NCI-H2196 treated with DMSO at 0.1 percent for 48 hours (cell line): ENCODE data around the gene UBASH3B.

ENCODE experiments used
- DNase-seq: peaks from one replicate; lab custom pipeline; 2025; ENCODE audit not compliant: unreplicated experiment; lab: John Stamatoyannopoulos, UW

The UBASH3B gene

DNA sequence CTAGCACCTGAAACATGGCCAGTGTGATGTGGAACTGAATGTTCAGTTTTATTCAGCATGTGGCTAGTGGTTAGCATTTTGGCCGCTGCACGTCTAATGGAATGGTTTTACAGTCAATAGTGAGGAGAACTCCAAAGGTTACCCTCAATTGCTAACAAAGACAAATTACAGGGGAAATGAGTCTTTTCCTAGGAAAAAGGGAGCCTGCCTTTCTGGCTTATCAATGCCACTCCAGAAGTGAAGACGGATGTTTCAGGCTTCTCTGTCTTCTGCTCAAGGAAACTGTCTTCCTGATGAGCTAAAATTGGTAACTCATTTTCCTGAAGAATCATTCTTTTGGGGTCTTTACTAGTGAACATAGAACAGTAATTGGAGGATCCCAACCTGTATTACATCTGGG lies 98.5 kb downstream of the UBASH3B start:
- DNase-seq = no peak

DNA sequence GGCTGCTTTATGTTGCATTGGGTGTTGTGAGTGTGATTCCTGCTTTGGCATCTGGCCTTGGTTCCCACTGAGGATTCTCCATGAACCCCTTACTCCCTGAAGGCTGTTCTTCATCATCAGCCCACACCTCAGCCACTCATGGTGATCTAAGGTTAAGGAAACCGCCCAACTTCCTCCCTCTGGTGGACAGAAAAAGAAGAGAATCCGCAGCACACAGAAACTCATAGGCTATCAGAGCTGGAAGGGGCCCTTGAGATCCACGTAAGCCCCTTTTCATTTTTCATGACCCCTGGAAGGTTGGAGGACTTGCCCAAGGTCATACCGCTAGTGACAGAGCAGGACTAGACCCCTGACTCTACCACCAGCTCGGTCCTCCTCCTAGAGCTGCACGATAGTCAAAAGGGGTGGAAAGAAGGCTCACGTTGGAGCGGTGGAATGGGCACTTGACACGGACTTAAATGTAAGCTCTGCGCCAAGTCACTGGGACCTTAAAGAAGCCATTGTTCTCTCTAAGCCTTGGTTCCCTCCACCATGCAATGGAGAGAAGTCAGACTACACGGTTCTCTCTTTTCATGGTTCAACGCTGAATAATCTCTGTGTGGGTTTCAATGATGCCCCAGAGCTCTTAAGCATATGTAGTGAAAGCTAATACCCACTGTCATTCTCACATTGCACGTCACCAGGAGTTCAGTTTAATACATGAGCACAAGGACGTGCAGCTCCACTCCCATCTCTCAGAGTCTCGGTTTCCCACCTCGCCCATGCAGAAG lies 99.2 kb downstream of the UBASH3B start:
- no peak for DNase-seq

DNA sequence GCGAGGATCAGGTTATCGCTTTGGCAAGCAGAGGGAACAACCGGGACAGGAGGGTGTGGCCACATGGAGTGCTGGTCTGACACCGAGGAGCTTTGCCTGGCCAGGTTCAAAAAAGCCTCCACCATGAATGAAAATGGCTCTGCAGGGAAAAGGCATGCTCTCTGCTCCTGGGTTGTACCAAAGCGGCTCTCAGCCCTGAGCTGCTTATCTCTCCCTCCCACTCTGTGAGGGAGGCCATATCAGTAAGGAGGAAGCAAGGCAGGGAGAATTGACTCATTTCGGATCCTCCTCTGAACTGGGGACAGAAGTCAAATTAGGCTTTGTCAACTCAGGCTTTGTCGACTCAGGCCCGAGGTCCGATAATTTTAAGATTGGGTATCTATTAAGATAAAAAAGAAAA lies 99.9 kb downstream of the UBASH3B start:
- DNase-seq = no peak

DNA sequence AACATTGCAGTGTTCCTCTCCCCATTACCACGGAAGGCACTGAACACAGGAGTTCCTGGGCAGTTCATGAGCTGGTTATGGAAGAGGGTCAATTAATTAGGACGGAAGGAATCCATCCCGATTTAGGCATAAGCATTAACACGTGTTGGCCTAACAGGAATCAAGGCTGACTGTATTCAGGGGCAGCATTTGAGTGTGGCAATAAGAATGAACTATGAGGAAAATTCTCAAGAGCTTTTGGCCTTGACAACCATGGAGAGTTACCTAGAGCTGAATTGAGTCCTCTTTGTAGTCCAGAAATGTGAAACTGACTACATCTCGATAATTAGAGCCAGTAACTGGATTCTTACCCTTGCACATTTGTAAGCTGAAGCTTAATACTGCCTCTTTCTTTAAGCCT lies 100.4 kb downstream of the UBASH3B start:
- DNase-seq = no peak

DNA sequence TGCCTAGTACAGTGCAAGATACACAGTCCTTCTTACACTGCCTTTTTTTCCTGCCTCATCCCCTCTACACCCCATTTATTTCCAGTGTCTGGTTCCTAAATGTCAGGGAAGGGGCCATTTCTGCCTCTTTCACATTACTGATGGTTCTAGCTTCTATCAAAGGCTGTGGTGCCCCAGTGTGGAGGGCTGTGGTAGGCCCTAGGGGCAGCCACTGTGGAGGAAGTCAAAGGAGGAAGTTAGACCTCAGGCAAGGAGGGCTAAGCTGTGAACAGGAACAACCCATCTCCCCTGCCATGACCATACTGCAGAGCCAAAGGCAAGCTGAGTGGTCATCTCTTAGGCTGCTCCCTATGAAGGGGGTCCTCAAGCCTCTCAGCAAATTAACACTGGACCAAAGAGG lies 100.9 kb downstream of the UBASH3B start:
- DNase-seq = no peak

DNA sequence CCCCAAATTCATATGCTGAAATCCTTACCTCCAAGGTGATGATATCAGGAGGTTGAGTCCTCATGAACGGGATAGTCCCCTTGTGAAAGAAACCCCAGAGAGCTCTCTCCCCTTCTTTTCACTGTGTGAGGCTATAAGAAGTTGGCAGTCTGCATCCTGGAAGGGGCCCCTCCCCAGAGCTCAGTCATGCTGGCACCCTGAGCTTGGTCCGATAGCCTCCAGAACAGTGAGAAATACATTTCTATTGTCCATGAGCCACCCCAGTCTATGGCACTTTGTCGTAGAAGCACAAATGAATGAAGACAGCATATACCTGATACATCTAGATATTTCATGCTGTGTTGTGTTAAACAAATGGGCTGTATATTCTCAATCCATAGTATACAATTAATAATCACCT lies 101.7 kb downstream of the UBASH3B start:
- no peak for DNase-seq

DNA sequence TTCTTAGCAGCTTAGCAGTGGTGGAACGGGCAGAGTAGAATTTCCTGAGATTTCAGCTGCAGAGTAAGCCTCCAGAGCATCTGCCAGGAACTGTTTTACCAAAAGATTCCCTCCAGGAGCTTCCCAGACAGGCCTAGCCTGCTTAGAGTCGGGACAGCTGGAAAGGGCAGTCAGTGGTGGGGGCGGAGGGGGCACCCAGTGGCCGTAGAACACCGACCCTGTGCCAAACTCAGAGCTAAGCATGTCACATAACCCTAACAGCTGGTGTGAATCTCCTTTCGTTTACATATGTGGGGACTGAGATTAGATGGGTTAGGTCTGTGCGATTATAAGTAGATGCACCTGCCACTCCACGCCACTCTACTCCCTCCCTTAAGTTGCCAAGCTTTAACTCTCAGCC lies 102.8 kb downstream of the UBASH3B start:
- DNase-seq = peak; percentile 5

DNA sequence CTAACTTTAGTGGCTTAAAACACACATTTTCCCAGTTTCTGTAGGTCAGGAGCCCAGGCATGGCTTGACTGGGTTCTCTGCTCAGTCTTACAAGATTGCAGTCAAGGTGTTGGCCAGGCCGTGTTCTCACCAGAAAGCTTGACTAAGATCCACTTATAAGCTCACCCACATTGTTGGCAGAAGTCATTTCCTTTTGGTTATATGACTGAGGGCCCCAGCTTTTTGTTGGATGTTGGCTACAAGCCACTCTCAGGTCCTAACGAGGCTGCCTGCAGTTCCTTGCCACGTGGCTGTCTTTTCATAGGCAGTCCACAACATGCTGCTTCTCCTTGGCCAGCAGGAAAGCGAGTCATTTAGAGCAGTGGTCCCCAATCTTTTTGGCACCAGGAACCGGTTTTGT lies 103.5 kb downstream of the UBASH3B start:
- DNase-seq = peak; percentile 6

DNA sequence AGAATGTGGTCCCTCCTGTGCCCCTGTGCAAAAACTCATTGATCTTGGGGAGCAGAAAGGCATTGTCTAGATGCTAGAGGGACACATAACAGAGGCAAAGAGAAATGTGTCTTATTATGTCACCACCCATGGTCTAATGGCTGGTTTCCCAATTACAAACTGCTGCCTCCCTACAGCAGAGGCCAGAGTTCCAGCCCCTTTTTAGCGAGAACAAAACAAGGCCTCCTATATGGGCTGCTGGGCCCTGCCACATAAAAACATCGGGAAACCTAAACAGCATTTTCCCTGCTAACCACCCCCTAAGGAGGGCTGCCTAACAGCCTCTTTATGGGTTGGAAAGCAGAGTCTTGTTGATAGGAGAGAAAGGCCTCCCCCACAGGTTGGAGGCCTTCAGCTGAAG lies 107.6 kb downstream of the UBASH3B start:
- DNase-seq = no peak

DNA sequence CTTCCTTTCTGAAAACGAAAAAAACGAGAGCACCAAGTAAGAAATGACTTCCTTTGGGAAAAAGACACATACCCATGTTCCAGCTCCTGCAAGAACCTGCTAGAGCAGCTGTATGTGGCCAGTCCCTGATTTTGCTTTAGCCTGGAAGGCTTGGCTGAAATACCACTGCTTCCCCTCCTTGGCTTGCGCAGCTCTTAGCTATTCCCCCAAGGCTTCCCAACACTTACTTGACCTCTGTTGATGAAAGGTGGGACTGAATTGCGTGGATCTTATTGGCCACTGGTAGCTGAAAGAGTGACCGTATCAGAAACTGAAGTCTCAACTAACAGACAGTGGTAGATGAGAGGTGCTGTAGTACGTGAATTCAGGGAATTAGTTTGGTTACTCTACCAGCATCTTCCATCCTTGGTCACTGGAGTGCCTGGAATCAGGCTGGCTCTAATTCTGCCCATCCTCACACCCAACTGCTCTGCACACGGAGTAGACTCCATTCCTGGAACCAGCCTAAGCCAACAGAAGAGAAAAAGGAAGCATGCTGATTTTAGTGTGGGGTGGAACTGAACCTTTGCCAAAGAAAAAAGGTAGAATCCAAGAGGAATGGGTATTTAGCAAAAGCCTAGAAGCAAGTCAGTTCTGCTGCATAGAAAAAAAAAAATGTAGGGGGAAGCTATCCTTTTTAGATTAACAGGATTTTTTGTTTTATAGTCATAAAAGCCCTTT lies 109.0 kb downstream of the UBASH3B start:
- DNase-seq = no peak

DNA sequence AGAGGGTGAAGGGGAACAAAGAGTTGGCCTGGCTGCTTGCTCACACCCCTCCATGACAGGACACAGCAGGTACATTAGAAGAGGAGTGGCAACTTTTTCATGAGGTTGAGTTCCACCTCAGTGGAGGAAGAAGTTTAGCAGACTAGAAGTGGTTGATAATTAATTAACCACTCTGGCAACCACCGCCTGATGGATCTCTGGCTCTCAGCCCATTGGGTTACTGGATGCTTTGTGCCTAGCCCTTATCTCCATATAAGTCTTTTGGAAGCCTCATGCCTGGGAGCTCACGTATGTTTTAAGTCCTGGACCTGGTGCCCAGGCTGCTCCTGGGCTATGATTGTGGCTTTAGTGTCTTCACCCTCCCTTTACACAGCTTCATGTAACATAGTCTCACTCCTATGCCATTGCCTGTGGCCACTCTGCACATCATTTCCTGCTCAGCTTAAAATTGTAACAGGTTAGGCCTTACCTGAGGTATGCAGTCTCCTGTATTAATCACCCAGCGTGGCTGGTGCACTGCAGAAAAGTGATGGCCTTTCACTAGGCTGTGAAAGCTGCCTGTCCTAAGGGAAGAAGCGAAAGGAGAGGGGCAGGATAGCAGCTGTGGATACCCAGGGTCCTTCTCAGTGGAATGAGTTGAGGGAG lies 110.1 kb downstream of the UBASH3B start:
- DNase-seq = no peak

DNA sequence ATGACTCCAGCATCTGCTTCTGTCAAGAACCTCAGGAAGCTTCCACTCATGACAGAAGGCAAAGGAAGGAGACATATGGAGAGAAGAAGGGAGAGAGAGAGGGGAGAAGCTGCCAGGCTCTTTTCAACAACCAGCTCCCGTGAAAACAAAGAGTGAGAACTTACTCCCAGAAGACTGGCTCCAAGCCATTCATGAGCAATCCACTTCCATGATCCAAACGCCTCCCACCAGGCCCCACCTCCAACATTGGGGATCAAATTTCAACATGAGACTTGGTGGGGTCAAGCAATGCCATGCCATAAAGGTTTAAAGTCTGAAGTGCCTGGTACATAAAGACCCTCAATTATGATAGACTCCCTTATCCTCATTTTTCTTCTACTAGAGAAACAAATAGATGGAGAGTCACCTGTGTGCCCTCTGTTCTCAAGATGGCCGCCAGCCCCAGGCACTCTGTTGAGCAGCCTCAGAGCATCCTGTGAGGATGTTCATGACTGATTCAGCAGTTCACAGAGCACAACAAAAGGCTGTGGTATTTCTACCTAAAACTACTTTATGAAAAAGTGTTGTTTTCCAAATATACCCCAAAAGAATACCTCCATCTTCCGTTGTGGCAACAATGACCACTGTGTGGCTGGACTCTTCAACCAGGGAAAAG lies 113.7 kb downstream of the UBASH3B start:
- no peak for DNase-seq

DNA sequence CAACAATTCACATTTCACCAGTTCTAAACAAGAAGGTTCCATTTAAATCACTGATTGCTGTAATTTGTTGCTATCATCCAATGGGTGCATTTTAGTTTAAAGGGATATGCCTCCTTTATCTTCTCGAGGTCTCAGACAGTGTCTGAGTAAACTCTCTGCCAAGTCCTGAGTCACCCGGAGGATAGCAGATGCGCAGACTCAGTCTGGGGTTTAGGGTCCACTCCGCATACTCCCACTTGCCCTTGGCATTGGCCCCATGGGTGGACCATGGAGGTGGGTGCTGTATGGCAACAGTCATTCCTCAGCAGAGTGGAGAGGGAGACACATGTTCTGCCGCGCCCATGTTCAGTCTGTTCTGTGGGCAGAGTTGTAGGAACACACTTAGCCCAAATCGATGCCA lies 117.4 kb downstream of the UBASH3B start:
- DNase-seq = no peak

DNA sequence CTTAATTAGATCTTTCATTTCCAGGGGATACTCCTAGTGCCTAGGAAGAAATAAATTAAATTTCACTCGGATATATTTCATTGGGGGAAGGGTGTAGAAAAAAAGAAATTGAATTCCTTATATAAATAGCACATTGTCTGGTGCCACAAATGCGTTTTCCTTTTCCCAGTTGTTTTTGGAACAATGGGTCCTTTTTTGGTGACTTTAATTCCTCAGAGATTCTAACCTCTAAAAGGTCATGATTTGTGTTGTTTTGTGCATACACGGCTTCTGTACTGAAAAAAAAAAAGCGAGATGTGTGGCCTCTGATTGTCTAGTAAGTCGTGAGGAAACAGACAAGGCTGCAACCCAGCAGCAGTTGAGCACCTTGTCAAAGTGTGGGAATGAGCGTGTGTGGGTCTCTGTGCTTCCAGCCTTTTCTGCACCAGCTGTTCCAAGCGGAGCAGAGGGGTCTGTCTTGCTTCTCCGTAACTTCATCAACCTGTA lies 118.3 kb downstream of the UBASH3B start:
- no peak for DNase-seq

DNA sequence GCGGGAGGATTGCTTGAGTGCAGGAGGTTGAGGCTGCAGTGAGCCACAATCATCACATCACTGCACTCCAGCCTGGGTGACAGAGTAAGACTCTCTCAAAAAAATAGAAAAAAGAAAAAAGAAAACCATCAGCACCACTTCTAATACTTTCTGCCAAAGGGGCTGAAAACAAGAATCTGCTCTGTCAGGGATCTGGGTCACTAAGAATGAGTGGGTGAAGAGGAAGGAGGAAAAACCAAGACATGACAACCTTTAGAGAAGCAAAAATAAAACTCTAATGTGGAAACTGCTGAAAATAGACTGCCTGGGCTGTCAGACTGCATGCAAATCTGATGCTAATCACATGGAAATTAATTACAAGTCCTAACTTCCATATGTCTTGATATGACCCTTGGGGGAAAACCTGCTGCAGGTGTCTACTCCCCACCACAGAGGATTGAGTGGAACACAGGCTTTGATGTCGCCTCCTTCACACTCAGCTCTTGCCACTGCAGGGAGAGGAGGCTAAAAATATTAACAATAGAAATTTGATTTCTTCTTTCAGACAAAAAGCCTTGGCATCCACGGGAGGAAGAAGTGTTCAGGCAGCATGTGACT lies 120.3 kb downstream of the UBASH3B start:
- DNase-seq = no peak

DNA sequence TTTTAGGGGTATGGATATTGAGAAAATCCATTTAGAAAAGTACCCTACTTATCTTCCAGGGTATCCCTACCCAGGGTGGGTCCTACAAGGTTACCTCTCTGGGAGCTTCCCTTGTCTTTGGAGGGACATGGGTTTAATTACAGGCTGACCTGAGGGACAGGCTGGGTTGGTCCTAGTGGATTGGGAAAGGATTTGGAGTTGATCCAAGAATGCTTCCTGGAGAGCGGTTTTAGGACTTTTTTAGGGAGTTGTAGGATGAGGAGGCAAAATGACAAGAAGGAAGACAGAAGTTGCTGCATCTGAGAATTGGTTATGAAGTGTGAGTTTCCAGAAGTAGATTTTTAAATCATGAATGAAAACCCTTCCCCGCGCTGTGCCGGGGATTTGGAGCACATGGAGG lies 121.0 kb downstream of the UBASH3B start:
- no peak for DNase-seq

DNA sequence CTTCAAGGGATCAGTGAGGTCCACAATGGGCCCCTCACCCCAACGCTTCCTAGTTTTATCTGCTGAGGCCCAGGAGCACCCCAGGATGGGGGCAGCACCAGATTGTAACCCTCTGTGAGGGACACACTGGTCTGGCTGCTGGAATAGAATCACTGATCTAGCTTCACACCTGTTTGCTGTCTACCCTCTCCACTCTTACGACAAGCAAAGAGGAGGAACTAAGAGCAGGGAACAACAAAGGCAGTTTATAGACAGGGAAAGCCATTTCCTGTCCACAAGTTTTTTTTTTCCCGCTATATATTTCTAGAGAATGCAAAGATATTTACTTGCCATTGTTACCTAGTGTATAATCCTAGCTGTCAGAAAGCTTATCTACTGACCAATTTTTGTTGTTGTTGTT lies 121.8 kb downstream of the UBASH3B start:
- no peak for DNase-seq

DNA sequence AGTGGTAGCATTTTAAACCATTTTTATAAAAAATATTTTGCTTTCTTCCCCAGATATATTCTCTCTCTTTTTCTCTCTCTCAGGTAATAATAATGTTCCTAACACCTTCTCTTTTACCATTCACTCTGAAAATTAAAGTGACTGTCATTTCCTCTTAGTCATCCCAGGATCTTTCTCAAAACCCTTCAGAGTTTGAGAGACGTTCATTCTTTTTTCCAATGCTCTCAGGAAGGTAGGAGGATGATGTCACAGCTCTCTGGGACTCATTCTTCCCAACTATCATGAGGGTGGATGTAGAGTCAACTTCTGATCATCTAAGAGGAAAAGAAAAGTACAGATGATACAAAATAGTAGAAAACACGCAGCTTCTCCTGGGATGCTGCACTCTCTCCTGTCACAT lies 122.6 kb downstream of the UBASH3B start:
- no peak for DNase-seq

DNA sequence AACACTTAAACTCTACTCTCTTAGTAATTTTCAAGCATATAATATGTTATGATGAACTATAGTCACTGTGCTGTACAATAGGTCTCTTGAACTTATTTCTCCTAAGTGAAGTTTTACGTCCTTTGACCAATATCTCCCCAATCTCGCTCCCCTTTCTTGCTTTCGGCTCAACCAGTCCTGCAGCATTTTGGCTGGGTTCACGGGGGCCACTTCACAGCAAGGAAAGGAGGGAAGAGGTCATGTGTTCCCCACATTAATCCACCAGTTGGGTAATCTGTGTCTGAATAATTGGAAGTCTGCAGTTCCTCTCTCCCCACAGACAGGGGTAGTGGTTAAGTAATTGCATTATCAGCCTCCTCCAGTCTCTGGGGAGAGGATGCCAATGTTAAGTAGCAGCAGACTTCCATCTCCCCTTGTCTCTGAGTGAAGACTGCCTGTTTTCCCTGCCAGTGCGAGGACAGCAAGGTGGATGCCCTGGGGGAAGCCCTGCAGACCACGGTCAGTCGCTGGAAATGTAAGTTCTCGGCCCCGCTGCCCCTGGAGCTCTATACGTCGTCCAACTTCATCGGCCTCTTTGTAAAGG lies 123.6 kb downstream of the UBASH3B start:
- DNase-seq = no peak

DNA sequence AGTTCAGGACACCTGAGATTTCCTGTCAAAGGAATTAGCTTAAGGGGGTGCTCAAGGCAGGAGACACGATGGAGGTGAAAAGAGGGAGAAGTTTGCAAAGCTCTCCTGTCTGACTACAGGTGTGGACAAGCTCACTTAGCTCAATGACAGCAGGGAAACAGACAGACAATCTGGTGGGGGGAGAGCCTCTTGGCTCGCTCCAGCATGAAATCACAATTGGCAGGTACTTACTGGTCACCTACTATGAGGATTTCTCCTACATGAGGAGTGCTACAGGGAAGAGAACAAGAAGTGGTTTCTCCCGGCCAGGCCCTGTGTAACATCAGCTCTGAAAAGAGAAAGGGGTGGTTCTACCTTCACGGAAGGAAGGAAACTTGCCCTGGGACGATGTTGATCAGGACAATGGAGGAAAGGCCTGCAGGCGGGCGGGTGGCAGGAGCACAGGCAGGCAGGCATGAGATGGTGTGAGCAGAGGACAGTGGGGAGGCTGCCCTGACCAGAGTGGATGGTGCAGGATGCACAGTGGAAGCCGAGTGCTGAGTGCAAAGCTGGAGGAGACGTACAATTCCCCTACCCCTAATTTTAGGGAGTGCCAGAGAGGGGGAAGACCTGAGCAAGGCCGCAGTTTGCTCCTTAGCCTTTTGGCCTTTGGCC lies 124.9 kb downstream of the UBASH3B start:
- DNase-seq = no peak
